BJ (cell line): ENCODE data around the gene POU2F3. TPM values are rescaled to one million over a fixed set of nuclear protein-coding genes. Genes with fewer than 3 reads are reported as not detected.

Experiments
- CTCF ChIA-PET: fragments of 350-600 bp; formaldehyde crosslinking; extraction: SDS; loops from one replicate; lab custom pipeline; 2021; ENCODE audit warnings: antibody characterized with exemption, inconsistent platforms; lab: Yijun Ruan, JAX
- POLR2A ChIA-PET: fragments of 300-600 bp; sonication (Branson Sonifier 250); formaldehyde crosslinking; extraction: SDS; loops from one replicate; lab custom pipeline; 2021; ENCODE audit warnings: antibody characterized with exemption; lab: Charles Lee
- DNase-seq: peaks from one replicate; pipeline ENCODE4 v3.0.0-alpha.2; 2011; ENCODE audit warnings: low read depth
- H3K27me3 ChIP-seq: 2 replicates; pipeline ENCODE4 v1.6.0; 2011; ENCODE audit warnings: low read length; ENCODE audit not compliant: control insufficient read depth, insufficient read depth
- H3K36me3 ChIP-seq: 2 replicates; pipeline ENCODE4 v1.5.1; 2011; ENCODE audit warnings: low read length; ENCODE audit not compliant: control insufficient read depth, insufficient read depth
- H3K4me3 ChIP-seq: 2 replicates; pipeline ENCODE4 v1.5.1; 2011; ENCODE audit warnings: low read depth, mild to moderate bottlenecking, control low read depth, low read length
- CTCF ChIP-seq: IDR thresholded peaks from 2 replicates; pipeline ENCODE4 v1.5.1; 2011; ENCODE audit warnings: low read depth, mild to moderate bottlenecking, control low read depth, inconsistent platforms, low read length, moderate library complexity; ENCODE audit not compliant: insufficient read depth
- polyA plus RNA-seq: library from polyadenylated mRNA; depleted of rRNA; stranded (reverse); fragments of >200 nt; gene quantifications from 2 replicates; pipeline ENCODE4 v1.2.3, GENCODE V29; 2011

POU2F3 gene
- polyA plus RNA-seq, 1 experiment, result 0.06 TPM

GRCh38 chr11:120340529-120340928 lies 100.6 kb downstream of the POU2F3 start:
- ChIA-PET POLR2A (no interaction called here), CTCF (no interaction called here)
- Histone ChIP-seq H3K4me3 (no peak overlapping the region), H3K36me3 (no peaks in the 10 kb centered on the region), H3K27me3 (no peaks in the 10 kb centered on the region)
- DNase-seq, result no peak
- TF ChIP-seq CTCF, result no peak

- TF ChIP-seq CTCF, result no peak
- no peaks in the 10 kb centered on the region for H3K36me3 ChIP-seq
- no peak for DNase-seq
These were observed 102.3 kb downstream of the POU2F3 start for GRCh38 chr11:120342226-120342625.

GRCh38 chr11:120342678-120343077 lies 102.7 kb downstream of the POU2F3 start:
- POLR2A ChIA-PET, result no interaction called here

More at GRCh38 chr11:120342226-120342625, 102.3 kb downstream of the POU2F3 start:
- Histone ChIP-seq H3K4me3 (no peak overlapping the region), H3K27me3 (no peaks in the 10 kb centered on the region)
- POLR2A ChIA-PET, result no interaction called here
- CTCF ChIA-PET, result no interaction called here

GRCh38 chr11:120343429-120343828 lies 103.5 kb downstream of the POU2F3 start:
- ChIA-PET CTCF (no interaction called here), POLR2A (no interaction called here)
- DNase-seq, result no peak
- Histone ChIP-seq H3K36me3 (no peaks in the 10 kb centered on the region), H3K27me3 (no peaks in the 10 kb centered on the region), H3K4me3 (no peak overlapping the region)
- no peak for TF ChIP-seq CTCF

More at GRCh38 chr11:120342678-120343077, 102.7 kb downstream of the POU2F3 start:
- CTCF ChIA-PET, result no interaction called here
- no peak for TF ChIP-seq CTCF
- Histone ChIP-seq H3K36me3 (no peaks in the 10 kb centered on the region), H3K27me3 (no peaks in the 10 kb centered on the region), H3K4me3 (no peak overlapping the region)
- DNase-seq, result no peak

- no peak overlapping the region for H3K4me3 ChIP-seq
- ChIA-PET POLR2A (no interaction called here), CTCF (no interaction called here)
- H3K36me3 ChIP-seq, result no peaks in the 10 kb centered on the region
- TF ChIP-seq CTCF, result no peak
- DNase-seq, result no peak
- H3K27me3 ChIP-seq, result no peaks in the 10 kb centered on the region
These were observed 104.5 kb downstream of the POU2F3 start for GRCh38 chr11:120344302-120345004.
